GM19452 (cell line): Measurements from ENCODE around the gene LCK.

Experiments used
- ATAC-seq: cut with Tn5 transposase; IDR thresholded peaks from one replicate; pipeline ENCODE4 v1.9.1; 2021; ENCODE audit not compliant: unreplicated experiment

Gene LCK

GRCh38 chr1:32318127-32318869, 67.2 kb downstream of the LCK start:
- no peak for ATAC-seq

- ATAC-seq, result no peak
These were observed 70.7 kb downstream of the LCK start for GRCh38 chr1:32321712-32322291.

GRCh38 chr1:32327204-32327603, 76.1 kb downstream of the LCK start:
- no peak for ATAC-seq

- no peak for ATAC-seq
These were observed 78.9 kb downstream of the LCK start for GRCh38 chr1:32329931-32330466.

GRCh38 chr1:32330558-32331151, 79.6 kb downstream of the LCK start:
- no peak for ATAC-seq

GRCh38 chr1:32331549-32331948, 80.5 kb downstream of the LCK start:
- ATAC-seq, result no peak

GRCh38 chr1:32332290-32333079, 81.4 kb downstream of the LCK start:
- ATAC-seq, result no peak

- ATAC-seq, result no peak
These were observed 82.3 kb downstream of the LCK start for GRCh38 chr1:32333251-32333963.

- ATAC-seq, result no peak
These were observed 83.3 kb downstream of the LCK start for GRCh38 chr1:32334274-32334861.

GRCh38 chr1:32334864-32335534, 83.9 kb downstream of the LCK start:
- no peak for ATAC-seq

- no peak for ATAC-seq
These were observed 84.4 kb downstream of the LCK start for GRCh38 chr1:32335535-32335789.
